HepG2 (cell line): Measurements from ENCODE around the gene KCTD6. TPM values are rescaled to one million over a fixed set of nuclear protein-coding genes. Genes with fewer than 3 reads are reported as not detected.

Source experiments
- ARID2 ChIP-seq: sonication (generic); formaldehyde crosslinking; IDR thresholded peaks from 2 replicates; pipeline ENCODE4 v1.8.1; 2022; ENCODE audit warnings: mild to moderate bottlenecking, missing genetic modification reagents, borderline replicate concordance
- CREM ChIP-seq, 2 experiments: sonication (generic) in 1 of 2; formaldehyde crosslinking in 1 of 2; IDR thresholded peaks; 2 replicates each; pipeline versions ENCODE4 v1.4.0 to v1.6.1; 2016 to 2020; ENCODE audit warnings: antibody characterized with exemption in 1 of 2, mild to moderate bottlenecking in 1 of 2, missing genetic modification reagents in 1 of 2
- DPF2 ChIP-seq: sonication (generic); formaldehyde crosslinking; IDR thresholded peaks from 2 replicates; pipeline ENCODE4 v1.4.0; 2020; ENCODE audit warnings: mild to moderate bottlenecking, low read depth, missing genetic modification reagents, borderline replicate concordance
- FOXJ3 ChIP-seq: sonication (generic); formaldehyde crosslinking; IDR thresholded peaks from 2 replicates; pipeline ENCODE4 v1.4.0; 2020; ENCODE audit warnings: missing genetic modification reagents, mild to moderate bottlenecking, borderline replicate concordance
- ISX ChIP-seq: sonication (generic); formaldehyde crosslinking; conservative IDR thresholded peaks from 2 replicates; pipeline ENCODE4 v1.5.0; 2020; ENCODE audit warnings: missing genetic modification reagents
- KDM4B ChIP-seq: sonication (generic); formaldehyde crosslinking; IDR thresholded peaks from 2 replicates; pipeline ENCODE4 v1.4.0; 2020; ENCODE audit warnings: missing genetic modification reagents
- MAFG ChIP-seq: sonication (generic); formaldehyde crosslinking; IDR thresholded peaks from 2 replicates; pipeline ENCODE4 v1.5.1; 2020; ENCODE audit warnings: mild to moderate bottlenecking, missing genetic modification reagents
- MIXL1 ChIP-seq: IDR thresholded peaks from 2 replicates; pipeline ENCODE4 v1.6.1; 2016
- NCOA1 ChIP-seq: sonication (generic); formaldehyde crosslinking; IDR thresholded peaks from 2 replicates; pipeline ENCODE4 v1.9.0; 2021; ENCODE audit warnings: missing genetic modification reagents
- NCOA2 ChIP-seq: sonication (generic); formaldehyde crosslinking; IDR thresholded peaks from 2 replicates; pipeline ENCODE4 v1.8.0; 2022; ENCODE audit warnings: inconsistent platforms
- PHF20 ChIP-seq: sonication (generic); formaldehyde crosslinking; IDR thresholded peaks from 2 replicates; pipeline ENCODE4 v1.5.0; 2020; ENCODE audit warnings: mild to moderate bottlenecking, missing genetic modification reagents
- PHF21A ChIP-seq: sonication (generic); formaldehyde crosslinking; IDR thresholded peaks from 2 replicates; pipeline ENCODE4 v1.5.0; 2020; ENCODE audit warnings: mild to moderate bottlenecking, missing genetic modification reagents
- PITX1 ChIP-seq: sonication (generic); formaldehyde crosslinking; IDR thresholded peaks from 2 replicates; pipeline ENCODE4 v1.5.1; 2020; ENCODE audit warnings: mild to moderate bottlenecking, missing genetic modification reagents
- RBFOX2 ChIP-seq: fragments of 200-400 bp; formaldehyde crosslinking; IDR thresholded peaks from 2 replicates; pipeline ENCODE4 v1.6.1; 2017; ENCODE audit warnings: low read depth, mild to moderate bottlenecking, low read length
- RBM22 ChIP-seq: fragments of 200-400 bp; formaldehyde crosslinking; optimal IDR thresholded peaks from 2 replicates; pipeline ENCODE3; 2017; ENCODE audit warnings: mild to moderate bottlenecking, low read length, moderate library complexity
- REL ChIP-seq: sonication (generic); formaldehyde crosslinking; conservative IDR thresholded peaks from 2 replicates; pipeline ENCODE4 v1.8.0; 2022; ENCODE audit warnings: mild to moderate bottlenecking, missing genetic modification reagents, moderate library complexity
- SMAD3 ChIP-seq: sonication (generic); formaldehyde crosslinking; IDR thresholded peaks from 2 replicates; pipeline ENCODE4 v1.4.0; 2020; ENCODE audit warnings: missing genetic modification reagents
- SOX5 ChIP-seq: IDR thresholded peaks from 2 replicates; pipeline ENCODE4 v1.6.1; 2016; ENCODE audit warnings: borderline replicate concordance
- SP140L ChIP-seq: sonication (generic); formaldehyde crosslinking; IDR thresholded peaks from 2 replicates; pipeline ENCODE4 v1.4.0; 2020; ENCODE audit warnings: missing genetic modification reagents, borderline replicate concordance
- ZFP62 ChIP-seq: sonication (generic); formaldehyde crosslinking; IDR thresholded peaks from 2 replicates; pipeline ENCODE4 v1.4.0; 2020; ENCODE audit warnings: missing genetic modification reagents
- ZNF737 ChIP-seq: sonication (generic); formaldehyde crosslinking; IDR thresholded peaks from 2 replicates; pipeline ENCODE4 v1.5.0; 2020; ENCODE audit warnings: missing genetic modification reagents, mild to moderate bottlenecking, borderline replicate concordance
- ZNF761 ChIP-seq: sonication (generic); formaldehyde crosslinking; conservative IDR thresholded peaks from 2 replicates; pipeline ENCODE4 v1.4.0; 2020; ENCODE audit warnings: mild to moderate bottlenecking, missing genetic modification reagents
- polyA plus RNA-seq, 8 experiments: library from polyadenylated mRNA; depleted of rRNA in 3 of 8; stranded (reverse) in 7 of 8; unstranded in 1 of 8; fragments of >200 nt; fragmentation: Illumina TruSeq in 4 of 8; extraction: Trizol in 4 of 8; gene quantifications; 2 replicates each; pipeline versions ENCODE4 v1.2.1 to v1.2.3, GENCODE V29; 2011 to 2016; ENCODE audit warnings: low read depth in 4 of 8, missing spikeins in 1 of 8, mixed read lengths in 1 of 8; ENCODE audit not compliant: insufficient read depth in 1 of 8
- total RNA-seq, 5 experiments: library from RNA; depleted of rRNA; stranded (reverse); fragments of >200 nt; fragmentation: Illumina TruSeq; extraction: Trizol; gene quantifications; 2 replicates each; pipeline ENCODE4 v1.2.3, GENCODE V29; 2016; ENCODE audit warnings: low read depth in 1 of 5
- TF ChIP-seq, protein P1 (sequence below): sonication (generic); formaldehyde crosslinking; IDR thresholded peaks from 2 replicates; pipeline ENCODE4 v1.5.0; 2020; ENCODE audit warnings: mild to moderate bottlenecking, missing genetic modification reagents, moderate library complexity
- TF ChIP-seq, protein P2 (sequence below): sonication (generic); formaldehyde crosslinking; IDR thresholded peaks from 2 replicates; pipeline ENCODE4 v1.5.0; 2020; ENCODE audit warnings: mild to moderate bottlenecking, missing genetic modification reagents
- TF ChIP-seq, protein P3 (sequence below): sonication (generic); formaldehyde crosslinking; IDR thresholded peaks from 2 replicates; pipeline ENCODE4 v1.8.1; 2023; ENCODE audit warnings: mild to moderate bottlenecking, missing genetic modification reagents, borderline replicate concordance
- TF ChIP-seq, protein P4 (sequence below): sonication (generic); formaldehyde crosslinking; IDR thresholded peaks from 2 replicates; pipeline ENCODE4 v1.9.0; 2021; ENCODE audit warnings: missing genetic modification reagents, borderline replicate concordance

Gene KCTD6
- total and polyA plus RNA-seq, 2 of the 13 experiments (the other 11 are each of a cell fraction or from before 2014, with no cell fraction given) = 13.4 to 14.2 TPM

DNA sequence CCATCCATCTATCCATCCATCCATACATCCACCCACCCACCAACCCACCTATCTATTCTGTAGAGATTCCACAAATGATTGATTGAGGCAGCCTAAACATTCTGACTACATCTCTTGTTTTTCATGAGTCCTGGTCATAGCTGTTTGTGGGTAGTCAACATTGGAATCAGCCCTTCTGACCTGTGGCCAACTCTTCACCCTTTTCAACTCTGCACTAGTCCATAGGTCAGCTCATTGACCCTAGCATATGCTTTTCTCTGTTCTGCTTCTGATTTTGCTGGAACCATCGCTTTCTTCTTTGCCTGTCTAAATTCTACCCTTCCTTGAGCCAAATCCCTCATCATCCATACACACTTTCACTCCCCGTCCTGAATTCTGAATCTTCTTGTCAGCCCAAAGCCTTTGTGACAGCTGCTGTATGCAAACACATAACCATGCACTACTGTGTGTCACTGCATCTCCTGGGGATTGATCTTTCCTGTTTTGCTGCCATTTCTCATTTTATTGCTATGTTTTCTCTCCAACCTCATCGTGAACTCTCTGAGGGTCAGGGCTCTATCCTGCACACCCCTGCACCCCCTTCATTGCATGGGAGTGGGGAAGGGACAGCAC lies 16.8 kb upstream of the KCTD6 start (continued):
- TF ChIP-seq DPF2 (CRISPR knock-in tag) (no peak; the same call in 1 of the 2 replicates), ZFP62 (CRISPR knock-in tag) (no peak), FOXJ3 (CRISPR knock-in tag) (0 out of 2 replicates have a peak, but pooled peaks have one; percentile 10), SOX5 (CRISPR knock-in tag) (no peak; the same call in 1 of the 2 replicates), REL (no peak), CREM (IDR thresholded peaks at IDR 0.05) (peak; percentile 37; the same call in 1 of the 2 replicates), CREM (CRISPR knock-in tag; IDR thresholded peaks at IDR 0.05) (no peak), RBM22 (no peak), PITX1 (CRISPR knock-in tag) (peak; percentile 35; the same call in 1 of the 2 replicates), NCOA2 (no peak), MIXL1 (CRISPR knock-in tag) (peak; percentile 42; the same call in 1 of the 2 replicates), KDM4B (CRISPR knock-in tag) (no peak), PHF20 (CRISPR knock-in tag) (no peak), ISX (CRISPR knock-in tag) (no peak), SMAD3 (no peak), SP140L (CRISPR knock-in tag) (no peak), PHF21A (CRISPR knock-in tag) (no peak), NCOA1 (no peak), ZNF737 (no peak), ZNF761 (CRISPR knock-in tag) (no peak), MAFG (CRISPR knock-in tag) (no peak), RBFOX2 (no peak), ARID2 (CRISPR knock-in tag) (no peak)
- TF ChIP-seq, protein P1, sequence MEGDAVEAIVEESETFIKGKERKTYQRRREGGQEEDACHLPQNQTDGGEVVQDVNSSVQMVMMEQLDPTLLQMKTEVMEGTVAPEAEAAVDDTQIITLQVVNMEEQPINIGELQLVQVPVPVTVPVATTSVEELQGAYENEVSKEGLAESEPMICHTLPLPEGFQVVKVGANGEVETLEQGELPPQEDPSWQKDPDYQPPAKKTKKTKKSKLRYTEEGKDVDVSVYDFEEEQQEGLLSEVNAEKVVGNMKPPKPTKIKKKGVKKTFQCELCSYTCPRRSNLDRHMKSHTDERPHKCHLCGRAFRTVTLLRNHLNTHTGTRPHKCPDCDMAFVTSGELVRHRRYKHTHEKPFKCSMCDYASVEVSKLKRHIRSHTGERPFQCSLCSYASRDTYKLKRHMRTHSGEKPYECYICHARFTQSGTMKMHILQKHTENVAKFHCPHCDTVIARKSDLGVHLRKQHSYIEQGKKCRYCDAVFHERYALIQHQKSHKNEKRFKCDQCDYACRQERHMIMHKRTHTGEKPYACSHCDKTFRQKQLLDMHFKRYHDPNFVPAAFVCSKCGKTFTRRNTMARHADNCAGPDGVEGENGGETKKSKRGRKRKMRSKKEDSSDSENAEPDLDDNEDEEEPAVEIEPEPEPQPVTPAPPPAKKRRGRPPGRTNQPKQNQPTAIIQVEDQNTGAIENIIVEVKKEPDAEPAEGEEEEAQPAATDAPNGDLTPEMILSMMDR (CRISPR knock-in tag) = no peak
- TF ChIP-seq, protein P2, sequence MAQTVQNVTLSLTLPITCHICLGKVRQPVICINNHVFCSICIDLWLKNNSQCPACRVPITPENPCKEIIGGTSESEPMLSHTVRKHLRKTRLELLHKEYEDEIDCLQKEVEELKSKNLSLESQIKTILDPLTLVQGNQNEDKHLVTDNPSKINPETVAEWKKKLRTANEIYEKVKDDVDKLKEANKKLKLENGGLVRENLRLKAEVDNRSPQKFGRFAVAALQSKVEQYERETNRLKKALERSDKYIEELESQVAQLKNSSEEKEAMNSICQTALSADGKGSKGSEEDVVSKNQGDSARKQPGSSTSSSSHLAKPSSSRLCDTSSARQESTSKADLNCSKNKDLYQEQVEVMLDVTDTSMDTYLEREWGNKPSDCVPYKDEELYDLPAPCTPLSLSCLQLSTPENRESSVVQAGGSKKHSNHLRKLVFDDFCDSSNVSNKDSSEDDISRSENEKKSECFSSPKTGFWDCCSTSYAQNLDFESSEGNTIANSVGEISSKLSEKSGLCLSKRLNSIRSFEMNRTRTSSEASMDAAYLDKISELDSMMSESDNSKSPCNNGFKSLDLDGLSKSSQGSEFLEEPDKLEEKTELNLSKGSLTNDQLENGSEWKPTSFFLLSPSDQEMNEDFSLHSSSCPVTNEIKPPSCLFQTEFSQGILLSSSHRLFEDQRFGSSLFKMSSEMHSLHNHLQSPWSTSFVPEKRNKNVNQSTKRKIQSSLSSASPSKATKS (CRISPR knock-in tag) = no peak
- TF ChIP-seq, protein P3, sequence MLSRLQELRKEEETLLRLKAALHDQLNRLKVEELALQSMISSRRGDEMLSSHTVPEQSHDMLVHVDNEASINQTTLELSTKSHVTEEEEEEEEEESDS (CRISPR knock-in tag) = no peak
- TF ChIP-seq, protein P4, sequence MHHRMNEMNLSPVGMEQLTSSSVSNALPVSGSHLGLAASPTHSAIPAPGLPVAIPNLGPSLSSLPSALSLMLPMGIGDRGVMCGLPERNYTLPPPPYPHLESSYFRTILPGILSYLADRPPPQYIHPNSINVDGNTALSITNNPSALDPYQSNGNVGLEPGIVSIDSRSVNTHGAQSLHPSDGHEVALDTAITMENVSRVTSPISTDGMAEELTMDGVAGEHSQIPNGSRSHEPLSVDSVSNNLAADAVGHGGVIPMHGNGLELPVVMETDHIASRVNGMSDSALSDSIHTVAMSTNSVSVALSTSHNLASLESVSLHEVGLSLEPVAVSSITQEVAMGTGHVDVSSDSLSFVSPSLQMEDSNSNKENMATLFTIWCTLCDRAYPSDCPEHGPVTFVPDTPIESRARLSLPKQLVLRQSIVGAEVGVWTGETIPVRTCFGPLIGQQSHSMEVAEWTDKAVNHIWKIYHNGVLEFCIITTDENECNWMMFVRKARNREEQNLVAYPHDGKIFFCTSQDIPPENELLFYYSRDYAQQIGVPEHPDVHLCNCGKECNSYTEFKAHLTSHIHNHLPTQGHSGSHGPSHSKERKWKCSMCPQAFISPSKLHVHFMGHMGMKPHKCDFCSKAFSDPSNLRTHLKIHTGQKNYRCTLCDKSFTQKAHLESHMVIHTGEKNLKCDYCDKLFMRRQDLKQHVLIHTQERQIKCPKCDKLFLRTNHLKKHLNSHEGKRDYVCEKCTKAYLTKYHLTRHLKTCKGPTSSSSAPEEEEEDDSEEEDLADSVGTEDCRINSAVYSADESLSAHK (CRISPR knock-in tag) = no peak
